Left ventricle myocardium superior (tissue), 1 donor: ENCODE results near the gene TTYH2. TPM values are rescaled to one million over a fixed set of nuclear protein-coding genes. Genes with fewer than 3 reads are reported as not detected.

Experiments
- ATAC-seq: fragments of 200-7000 bp; cut with Tn5 transposase; one replicate; pipeline ENCODE4 v1.9.1; 2020; ENCODE audit warnings: mild to moderate bottlenecking, moderate library complexity
- DNase-seq: peaks from one replicate; pipeline ENCODE4 v3.0.0-alpha.2; 2020
- intact Hi-C: fragments of 100-400 bp; cut with micrococcal nuclease; formaldehyde crosslinking; loops from one replicate; pipeline ENCODE4 v1.11.0; 2022
- total RNA-seq: library from RNA; stranded (reverse); fragmentation: NEBNext Ultra II Directional; extraction: Animal tissue kit (Norgen Biotek cat#: 25700); gene quantifications from one replicate; pipeline ENCODE4 v1.2.1, GENCODE V29; 2021
- donor health status: DM: no; HTN: yes; CAD: no; lungs with severe emphysema.

Gene TTYH2
- total RNA-seq, 1 donor from 2014 or later = 42.6 TPM

DNA sequence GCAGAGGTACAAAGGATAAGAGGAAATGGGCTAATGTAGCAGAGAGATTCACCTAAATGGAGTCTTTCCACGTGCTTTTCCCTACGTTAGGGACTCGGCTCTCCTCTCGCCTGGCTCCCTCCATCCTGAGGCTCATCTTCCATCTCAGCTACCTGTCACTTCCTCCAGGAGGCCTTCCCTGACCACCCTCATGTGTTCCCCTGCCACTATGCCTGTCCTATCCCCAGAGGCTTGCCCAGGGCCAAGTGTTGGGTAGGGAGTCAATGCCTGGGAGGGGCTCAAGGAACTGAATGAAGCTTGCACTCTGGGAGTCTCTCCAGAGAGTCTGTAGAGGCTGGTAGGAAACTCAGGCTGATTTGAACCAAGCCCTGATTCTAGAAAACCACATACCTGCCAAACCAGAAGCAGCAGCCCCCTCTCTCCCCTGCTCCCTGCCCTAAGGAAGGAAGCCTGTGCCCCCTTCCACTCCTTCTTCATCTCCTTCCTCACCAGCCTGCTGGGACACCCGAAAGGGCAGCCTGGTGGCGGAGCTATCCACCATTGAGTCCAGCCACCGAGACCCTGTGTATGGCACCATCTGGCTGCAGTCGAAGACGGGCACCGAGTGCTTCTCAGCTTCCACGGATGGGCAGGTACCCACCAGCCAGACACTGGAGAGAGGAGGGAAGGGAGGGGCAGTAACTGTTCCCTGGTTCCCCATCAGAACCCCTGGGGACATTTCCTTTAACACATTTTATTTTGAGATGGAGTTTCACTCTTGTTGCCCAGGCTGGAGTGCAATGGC is 86.0 kb downstream of the TTYH2 start:
- intact Hi-C loops = loop anchor here (5.0 to 10.0 kb wide), 2 partner anchors 55 to 87 kb away; partner anchors contain the start of gene TTYH2
- no peak for DNase-seq
- no peak for ATAC-seq

DNA sequence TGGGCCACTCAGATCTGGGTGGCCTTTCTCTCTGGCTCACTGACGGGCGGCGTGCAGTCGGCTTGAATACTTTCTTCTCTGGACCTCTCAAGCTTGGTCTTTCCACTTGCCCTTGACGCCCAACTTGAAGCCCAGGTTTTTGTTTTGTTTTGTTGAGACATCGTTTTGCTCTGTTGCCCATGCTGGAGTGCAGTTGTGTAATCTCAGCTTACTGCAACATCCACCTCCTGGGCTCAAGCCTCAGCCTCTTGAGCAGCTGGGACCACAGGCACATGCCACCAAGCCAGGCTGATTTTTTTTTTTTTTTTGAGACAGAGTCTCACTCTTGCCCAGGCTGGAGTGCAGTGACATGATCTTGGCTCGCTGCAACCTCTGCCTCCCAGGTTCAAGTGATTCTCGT is 89.9 kb downstream of the TTYH2 start:
- DNase-seq (no peak), ATAC-seq (no peak)
- intact Hi-C loops = loop anchor here (5.0 to 10.0 kb wide), 2 partner anchors 51 to 91 kb away; partner anchors contain the start of gene TTYH2

DNA sequence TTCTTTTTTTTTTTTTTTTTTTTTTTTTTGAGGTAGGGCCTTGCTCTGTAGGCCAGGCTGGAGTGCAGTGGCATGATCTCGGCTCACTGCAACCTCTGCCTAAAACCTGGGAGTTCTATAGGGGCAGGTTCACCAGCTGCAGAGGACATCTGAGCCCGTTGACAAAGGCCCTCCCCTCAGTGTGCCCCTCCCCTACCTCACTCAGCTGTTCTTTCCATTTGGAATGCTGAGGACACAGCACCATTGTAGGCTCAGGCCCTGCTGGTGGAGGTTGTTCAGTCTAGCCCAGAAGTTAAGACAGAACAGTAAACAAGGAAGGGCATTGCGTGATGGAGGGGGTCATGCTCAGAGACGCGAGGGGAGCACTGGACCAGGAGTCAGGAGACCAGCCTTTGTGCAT is 90.8 kb downstream of the TTYH2 start:
- no peak for ATAC-seq
- DNase-seq = no peak
- intact Hi-C loops = loop anchor here (5.0 to 10.0 kb wide), 2 partner anchors 51 to 92 kb away; partner anchors contain the start of gene TTYH2

DNA sequence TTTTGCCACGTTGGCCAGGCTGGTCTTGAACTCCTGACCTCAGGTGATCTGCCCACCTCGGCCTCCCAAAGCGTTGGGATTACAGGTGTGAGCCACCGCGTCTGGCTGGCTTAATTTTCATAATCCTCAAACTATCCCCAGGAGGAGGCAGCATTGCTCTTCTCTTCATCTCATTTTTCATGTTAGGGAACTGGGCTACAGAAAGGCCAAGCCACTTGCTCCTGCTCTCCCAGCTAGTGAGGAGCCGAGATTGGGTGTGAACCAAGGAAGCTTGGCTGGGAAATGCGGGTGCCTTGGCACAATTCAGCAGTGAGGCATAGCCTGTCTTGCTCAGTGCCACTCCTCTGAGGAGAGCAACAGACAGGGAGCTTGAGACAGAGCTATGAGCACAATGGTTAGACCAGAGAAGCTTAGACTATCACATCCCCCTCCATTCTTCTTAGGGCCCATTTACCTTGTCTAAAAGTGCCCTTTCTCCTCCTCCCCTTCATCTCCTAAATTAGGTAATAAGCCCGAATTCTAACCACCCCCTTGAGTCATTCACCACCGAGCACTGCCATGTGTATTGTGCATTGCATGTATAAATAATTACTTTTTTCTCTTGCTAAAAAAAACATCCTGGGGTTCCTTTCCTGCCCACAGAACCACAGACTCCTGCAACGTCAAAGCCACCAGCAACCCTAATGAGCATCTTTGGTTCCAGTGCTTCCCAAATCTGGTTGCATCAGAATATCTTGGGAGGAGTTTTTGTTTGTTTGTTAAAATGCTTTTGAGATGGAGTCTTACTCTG is 92.7 kb downstream of the TTYH2 start:
- DNase-seq (no peak), ATAC-seq (no peak)
- intact Hi-C loops = loop anchor here (10.0 kb wide), 1 partner anchor 49 kb away; no protein-coding TSS in a partner anchor

DNA sequence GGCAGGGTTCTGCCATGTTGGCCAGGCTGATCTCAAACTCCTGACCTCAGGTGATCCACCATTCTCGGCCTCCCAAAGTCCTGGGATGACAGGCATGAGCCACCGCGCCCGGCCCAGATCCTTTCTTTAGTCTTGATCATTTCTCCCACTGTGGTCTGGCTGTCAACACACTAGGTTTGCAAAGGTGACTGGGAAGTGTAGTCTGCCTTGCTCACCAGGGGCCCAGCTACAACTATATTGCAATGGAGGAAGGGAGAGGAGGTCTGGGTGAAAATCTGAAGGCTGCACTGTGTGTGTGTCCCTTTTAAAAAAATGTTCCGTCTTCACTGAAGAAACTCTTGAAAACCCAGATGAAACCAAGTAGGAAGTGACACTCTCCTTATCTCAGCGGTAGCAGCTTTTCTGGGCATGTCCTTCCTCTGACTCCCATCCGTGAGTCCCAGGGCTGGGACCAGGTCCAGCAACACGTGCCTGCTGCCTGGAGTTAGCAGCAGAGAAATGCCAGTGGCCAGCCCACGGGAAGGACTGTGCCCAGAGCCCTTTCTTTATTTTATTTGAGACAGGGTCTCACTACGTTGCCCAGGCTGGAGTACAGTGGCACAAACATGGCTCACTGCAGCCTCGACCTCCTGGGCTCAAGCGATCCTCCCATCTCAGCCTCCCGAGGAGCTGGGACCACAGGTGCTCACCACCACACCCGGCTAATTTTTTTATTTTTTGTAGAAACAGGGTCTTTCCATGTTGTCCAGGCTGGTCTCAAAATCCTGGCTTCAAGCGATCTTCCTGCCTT is 94.8 kb downstream of the TTYH2 start:
- ATAC-seq (peak; percentile 95), DNase-seq (peak; percentile 82)
- intact Hi-C loops = loop anchor here (10.0 kb wide), 1 partner anchor 47 kb away; no protein-coding TSS in a partner anchor

DNA sequence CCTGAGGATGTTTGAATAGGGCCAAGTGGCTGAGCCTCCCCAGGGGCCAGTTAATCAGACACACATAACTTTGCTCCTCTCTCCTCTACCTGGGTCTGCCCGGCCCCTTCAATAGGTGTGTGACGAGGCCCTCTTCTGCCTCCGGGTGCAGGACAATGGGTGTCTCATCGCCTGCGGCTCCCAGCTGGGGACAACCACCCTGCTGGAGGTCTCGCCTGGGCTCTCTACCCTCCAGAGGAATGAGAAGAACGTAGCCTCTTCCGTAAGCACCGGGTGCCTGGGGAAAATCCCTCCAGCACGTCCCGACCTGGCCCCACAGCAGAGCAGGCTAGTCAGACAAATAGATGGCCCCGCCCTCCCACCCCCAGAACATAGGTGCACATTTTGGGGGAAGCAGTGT is 96.5 kb downstream of the TTYH2 start:
- intact Hi-C loops = loop anchor here (10.0 kb wide), 1 partner anchor 45 kb away; no protein-coding TSS in a partner anchor
- DNase-seq = no peak
- no peak for ATAC-seq

Other genes starting within 250 kb of the TTYH2 start
- 724 TPM for gene RPL38, start 9.9 kb upstream of the TTYH2 start, total RNA-seq
- not detected for gene DNAI2, start 60.7 kb downstream of the TTYH2 start, total RNA-seq
- 0.30 TPM for gene KIF19, start 112.7 kb downstream of the TTYH2 start, total RNA-seq
- gene BTBD17, start 148.3 kb downstream of the TTYH2 start, total RNA-seq = not detected
- 0.15 TPM for gene GPR142, start 153.9 kb downstream of the TTYH2 start, total RNA-seq
- 34.4 TPM for gene GPRC5C, start 218.5 kb downstream of the TTYH2 start, total RNA-seq